H1 (cell line): ENCODE measurements around the gene USP17L24. TPM values are rescaled to one million over a fixed set of nuclear protein-coding genes. Genes with fewer than 3 reads are reported as not detected.
"Not testable (repeated sequence)": the region's sequence is repeated elsewhere in the genome, so short reads cannot be mapped to it uniquely, and the experiment has no call there.

ENCODE experiments used
- CTCF ChIA-PET: fragments of 300-600 bp; sonication (Branson Sonifier 250); formaldehyde crosslinking; loops from one replicate; lab custom pipeline; 2021; ENCODE audit not compliant: partially characterized antibody; lab: Charles Lee
- POLR2A ChIA-PET: fragments of 300-600 bp; sonication (Branson Sonifier 250); formaldehyde crosslinking; loops from one replicate; lab custom pipeline; 2021; ENCODE audit warnings: inconsistent platforms; ENCODE audit not compliant: partially characterized antibody; lab: Charles Lee
- DNase-seq, 2 experiments: peaks; one replicate each; pipeline versions ENCODE4 v3.0.0 to v3.0.0-alpha.2; 2010 to 2022; ENCODE audit warnings: low spot score in 2 of 2, low read depth in 1 of 2, mixed read lengths in 1 of 2
- FAIRE-seq: peaks from 2 replicates; lab custom pipeline; 2011; peaks lifted over from hg19 to GRCh38; lab: Jason Lieb, UNC
- H2AFZ ChIP-seq: 2 replicates; pipeline ENCODE4 v1.8.1; 2012; ENCODE audit warnings: low read length, inconsistent platforms
- H2AK5ac ChIP-seq: 2 replicates; pipeline ENCODE4 v1.6.1; 2013; ENCODE audit warnings: low read depth, low read length
- H2BK120ac ChIP-seq: replicated peaks from 2 replicates; pipeline ENCODE3; 2013; ENCODE audit warnings: low read depth, low read length, inconsistent platforms
- H2BK12ac ChIP-seq: 2 replicates; pipeline ENCODE4 v1.6.1; 2013; ENCODE audit warnings: low read depth, low read length
- H2BK15ac ChIP-seq: 2 replicates; pipeline ENCODE4 v1.6.1; 2013; ENCODE audit warnings: low read length
- H2BK20ac ChIP-seq: 2 replicates; pipeline ENCODE4 v1.6.1; 2013; ENCODE audit warnings: low read length
- H2BK5ac ChIP-seq: 2 replicates; pipeline ENCODE4 v1.6.1; 2013; ENCODE audit warnings: low read depth, low read length
- H3K14ac ChIP-seq: 2 replicates; pipeline ENCODE4 v1.6.1; 2013; ENCODE audit warnings: inconsistent platforms; ENCODE audit not compliant: insufficient read length
- H3K18ac ChIP-seq: 2 replicates; pipeline ENCODE4 v1.6.1; 2013; ENCODE audit warnings: low read length; ENCODE audit errors: extremely low read depth
- H3K23ac ChIP-seq: 2 replicates; pipeline ENCODE4 v1.6.1; 2013; ENCODE audit warnings: inconsistent platforms; ENCODE audit not compliant: insufficient read length
- H3K23me2 ChIP-seq: 2 replicates; pipeline ENCODE4 v1.6.1; 2013; ENCODE audit warnings: low read depth, low read length
- H3K27ac ChIP-seq: 2 replicates; pipeline ENCODE4 v1.6.1; 2011; ENCODE audit warnings: low read depth, low read length, inconsistent platforms
- H3K27me3 ChIP-seq, 4 experiments: replicated peaks in 1 of 4; 1 replicate in 1 of 4; 2 replicates in 3 of 4; pipeline versions ENCODE4 v1.6.1 to v1.8.1; 2011 to 2013; ENCODE audit warnings: low read length in 3 of 4, mild to moderate bottlenecking in 3 of 4, inconsistent platforms in 2 of 4, mixed read lengths in 2 of 4, moderate library complexity in 1 of 4; ENCODE audit not compliant: control insufficient read depth in 3 of 4, insufficient read depth in 3 of 4; ENCODE audit errors: extremely low read depth in 1 of 4
- H3K36me3 ChIP-seq, 4 experiments: 2 replicates each; pipeline versions ENCODE4 v1.6.1 to v1.8.1; 2011 to 2013; ENCODE audit warnings: mild to moderate bottlenecking in 4 of 4, low read length in 3 of 4, moderate library complexity in 2 of 4, control low read depth in 1 of 4, inconsistent platforms in 1 of 4; ENCODE audit not compliant: insufficient read depth in 4 of 4, control insufficient read depth in 2 of 4
- H3K4ac ChIP-seq: replicated peaks from 2 replicates; pipeline ENCODE3; 2013; ENCODE audit warnings: low read length, low read depth, mixed read lengths, inconsistent platforms; ENCODE audit not compliant: insufficient read length
- H3K4me1 ChIP-seq, 4 experiments: replicated peaks in 1 of 4; 1 replicate in 1 of 4; 2 replicates in 3 of 4; pipeline versions ENCODE4 v1.6.1 to v1.8.1; 2011 to 2013; ENCODE audit warnings: low read length in 3 of 4, inconsistent platforms in 2 of 4, mixed read lengths in 1 of 4; ENCODE audit not compliant: insufficient read depth in 4 of 4, control insufficient read depth in 3 of 4
- H3K4me2 ChIP-seq, 2 experiments: 2 replicates each; pipeline versions ENCODE4 v1.6.1 to v1.8.1; 2011 to 2013; ENCODE audit warnings: low read depth in 2 of 2, low read length in 2 of 2, control low read depth in 1 of 2, inconsistent platforms in 1 of 2, mild to moderate bottlenecking in 1 of 2; ENCODE audit not compliant: insufficient read depth in 1 of 2
- H3K4me3 ChIP-seq, 4 experiments: fragments of 200-600, 300-600 bp in 1 of 4; sonication (generic), shearing (Covaris generic), sonication (Bioruptor Twin) in 1 of 4; 2 replicates each; pipeline versions ENCODE4 v1.5.1 to v1.8.1; 2011 to 2016; ENCODE audit warnings: low read length in 4 of 4, low read depth in 3 of 4, control low read depth in 2 of 4, inconsistent platforms in 2 of 4, mild to moderate bottlenecking in 2 of 4, mixed read lengths in 1 of 4, moderate library complexity in 1 of 4; ENCODE audit not compliant: insufficient read depth in 2 of 4; ENCODE audit errors: extremely low read depth in 1 of 4
- H3K56ac ChIP-seq: replicated peaks from 2 replicates; pipeline ENCODE3; 2013; ENCODE audit warnings: low read depth, mild to moderate bottlenecking, mixed read lengths, low read length, inconsistent platforms; ENCODE audit not compliant: insufficient read length
- H3K79me1 ChIP-seq: 2 replicates; pipeline ENCODE4 v1.6.1; 2013; ENCODE audit warnings: low read depth, low read length, control low read depth
- H3K79me2 ChIP-seq, 2 experiments: 2 replicates each; pipeline versions ENCODE4 v1.6.1 to v1.8.1; 2012 to 2013; ENCODE audit warnings: low read length in 2 of 2, mild to moderate bottlenecking in 2 of 2, inconsistent platforms in 1 of 2; ENCODE audit not compliant: insufficient read depth in 2 of 2, control insufficient read depth in 1 of 2
- H3K9ac ChIP-seq, 4 experiments: replicated peaks in 1 of 4; 1 replicate in 1 of 4; 2 replicates in 3 of 4; pipeline versions ENCODE4 v1.6.1 to v1.8.1; 2011 to 2013; ENCODE audit warnings: low read depth in 3 of 4, low read length in 3 of 4, control low read depth in 2 of 4, mild to moderate bottlenecking in 2 of 4, moderate library complexity in 2 of 4, inconsistent platforms in 1 of 4; ENCODE audit errors: extremely low read depth in 1 of 4
- H3K9me3 ChIP-seq, 2 experiments: 2 replicates each; pipeline versions ENCODE4 v1.6.1 to v1.8.1; 2012 to 2013; ENCODE audit warnings: mild to moderate bottlenecking in 2 of 2, moderate library complexity in 2 of 2, control low read depth in 1 of 2, inconsistent platforms in 1 of 2, low read depth in 1 of 2, low read length in 1 of 2, mixed read lengths in 1 of 2; ENCODE audit not compliant: insufficient read depth in 2 of 2
- H4K20me1 ChIP-seq, 2 experiments: replicated peaks in 1 of 2; 2 replicates each; pipeline versions ENCODE3 to v1.8.1; 2011 to 2013; ENCODE audit warnings: inconsistent platforms in 2 of 2, low read length in 2 of 2, mild to moderate bottlenecking in 1 of 2; ENCODE audit not compliant: insufficient read depth in 2 of 2, control insufficient read depth in 1 of 2
- H4K5ac ChIP-seq: 2 replicates; pipeline ENCODE4 v1.6.1; 2013; ENCODE audit warnings: low read length, low read depth, mixed read lengths, inconsistent platforms; ENCODE audit not compliant: insufficient read length
- H4K8ac ChIP-seq: 2 replicates; pipeline ENCODE4 v1.8.0; 2013; ENCODE audit warnings: mild to moderate bottlenecking, moderate library complexity, low read length, inconsistent platforms; ENCODE audit not compliant: insufficient read depth; ENCODE audit errors: extremely low read depth
- H4K91ac ChIP-seq: replicated peaks from 2 replicates; pipeline ENCODE3; 2013; ENCODE audit warnings: low read length, mixed read lengths, inconsistent platforms; ENCODE audit not compliant: insufficient read length
- WGBS, 2 experiments: shearing (Covaris generic) in 1 of 2; methylation state at CpG; one replicate each; pipeline versions ENCODE4 v1.1.6 to v1.1.7; 2013 to 2015; ENCODE audit warnings: low lambda C conversion rate in 2 of 2, mixed read lengths in 2 of 2, inconsistent platforms in 1 of 2, low coverage in 1 of 2, missing lambda C conversion rate in 1 of 2; ENCODE audit not compliant: insufficient replicate concordance in 2 of 2, insufficient coverage in 1 of 2, insufficient read length in 1 of 2; ENCODE audit errors: extremely low coverage in 1 of 2, missing lambda C conversion rate in 1 of 2; 5-methylcytosine and 5-hydroxymethylcytosine counted together
- polyA plus RNA-seq, 7 experiments: library from polyadenylated mRNA; depleted of rRNA in 3 of 7; stranded (reverse) in 5 of 7; unstranded in 2 of 7; fragments of >200 nt in 5 of 7; fragments of 200-250 nt in 2 of 7; gene quantifications; 1 replicate in 5 of 7; 2 replicates in 1 of 7; 4 replicates in 1 of 7; pipeline versions ENCODE4 v1.2.1 to v1.2.3, GENCODE V29; 2011 to 2013; ENCODE audit warnings: missing spikeins in 2 of 7, mixed read lengths in 2 of 7
- total RNA-seq: library from RNA; stranded (reverse); fragmentation: NEBNext Ultra II Directional; extraction: Animal tissue kit (Norgen Biotek cat#: 25700); gene quantifications from 2 replicates; pipeline ENCODE4 v1.2.1, GENCODE V29; 2021

The USP17L24 gene
- total and polyA plus RNA-seq, 2 of the 8 experiments (the other 6 are each of a cell fraction or from before 2014, with no cell fraction given), result not detected

DNA sequence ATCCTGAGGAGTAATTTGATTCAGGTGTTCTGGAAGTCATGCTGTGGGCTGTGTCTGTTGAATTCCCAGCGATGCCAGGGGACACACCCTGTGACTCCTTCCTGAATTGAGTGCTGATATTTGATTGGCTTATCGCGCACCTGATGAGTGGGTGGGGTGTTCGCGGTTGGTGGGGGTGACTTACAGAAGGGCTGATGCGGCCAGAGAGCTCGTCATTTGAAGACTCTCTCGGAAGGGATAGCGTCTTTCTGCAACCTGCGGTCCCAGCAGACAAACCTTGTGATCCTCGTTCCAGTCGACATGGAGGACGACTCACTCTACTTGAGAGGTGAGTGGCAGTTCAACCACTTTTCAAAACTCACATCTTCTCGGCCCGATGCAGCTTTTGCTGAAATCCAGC is 14.1 kb downstream of the USP17L24 start, which contains the start of gene USP17L5:
Gene USP17L5 (plus strand): TSS at position 301 of the 400 bp plus-strand sequence. CDS start 0 bp downstream, at position 301.
- H3K27me3 ChIP-seq, H3K56ac ChIP-seq, H3K4me3 ChIP-seq, H4K20me1 ChIP-seq, H2BK120ac ChIP-seq, H3K4me2 ChIP-seq, H2BK12ac ChIP-seq, H2BK5ac ChIP-seq, POLR2A ChIA-PET, H3K23me2 ChIP-seq, H3K9ac ChIP-seq, H4K5ac ChIP-seq, H3K18ac ChIP-seq, H3K14ac ChIP-seq, H3K4ac ChIP-seq, H3K9me3 ChIP-seq, CTCF ChIA-PET, H3K79me1 ChIP-seq, DNase-seq, H3K79me2 ChIP-seq, H2BK15ac ChIP-seq, H2AK5ac ChIP-seq, H3K36me3 ChIP-seq, H3K23ac ChIP-seq, H3K4me1 ChIP-seq, H4K8ac ChIP-seq, H2BK20ac ChIP-seq, FAIRE-seq, H4K91ac ChIP-seq, H3K27ac ChIP-seq, H2AFZ ChIP-seq: not testable (repeated sequence)
- WGBS, 2 experiments, result no CpG with 5 or more reads among the region's 15 CpGs

DNA sequence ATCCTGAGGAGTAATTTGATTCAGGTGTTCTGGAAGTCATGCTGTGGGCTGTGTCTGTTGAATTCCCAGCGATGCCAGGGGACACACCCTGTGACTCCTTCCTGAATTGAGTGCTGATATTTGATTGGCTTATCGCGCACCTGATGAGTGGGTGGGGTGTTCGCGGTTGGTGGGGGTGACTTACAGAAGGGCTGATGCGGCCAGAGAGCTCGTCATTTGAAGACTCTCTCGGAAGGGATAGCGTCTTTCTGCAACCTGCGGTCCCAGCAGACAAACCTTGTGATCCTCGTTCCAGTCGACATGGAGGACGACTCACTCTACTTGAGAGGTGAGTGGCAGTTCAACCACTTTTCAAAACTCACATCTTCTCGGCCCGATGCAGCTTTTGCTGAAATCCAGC is 18.9 kb downstream of the USP17L24 start, which contains the start of gene USP17L27:
Gene USP17L27 (plus strand): TSS at position 301 of the 400 bp plus-strand sequence. CDS start 0 bp downstream, at position 301.
- FAIRE-seq, CTCF ChIA-PET: not testable (repeated sequence)
- no CpG with 5 or more reads among the region's 15 CpGs for WGBS, 2 experiments

More for the DNA sequence above, 18.9 kb downstream of the USP17L24 start, which contains the start of gene USP17L27:
- H3K4me1 ChIP-seq, H2BK20ac ChIP-seq, H3K9ac ChIP-seq, H3K9me3 ChIP-seq, H2BK5ac ChIP-seq, H4K5ac ChIP-seq, H2AK5ac ChIP-seq, POLR2A ChIA-PET, H2AFZ ChIP-seq, H2BK15ac ChIP-seq, H3K36me3 ChIP-seq, H4K8ac ChIP-seq, H3K56ac ChIP-seq, H2BK12ac ChIP-seq, H3K4me2 ChIP-seq, H3K14ac ChIP-seq, H3K23ac ChIP-seq, H4K91ac ChIP-seq, H2BK120ac ChIP-seq, H3K27ac ChIP-seq, H3K18ac ChIP-seq, H3K4ac ChIP-seq, H3K27me3 ChIP-seq, H3K23me2 ChIP-seq, DNase-seq, H3K79me2 ChIP-seq, H4K20me1 ChIP-seq, H3K4me3 ChIP-seq, H3K79me1 ChIP-seq: not testable (repeated sequence)
